GM12878 (cell line): ENCODE data around the gene C20orf144. TPM values are rescaled to one million over a fixed set of nuclear protein-coding genes. Genes with fewer than 3 reads are reported as not detected.

Experiments used
- BHLHE40 ChIP-seq, 2 experiments: fragments of 450-650 bp in 1 of 2; IDR thresholded peaks; 2 replicates each; pipeline ENCODE4 v1.6.1; 2011 to 2017; ENCODE audit warnings: low read depth in 2 of 2, borderline replicate concordance in 1 of 2, improper control_type of control experiment in 1 of 2, low read length in 1 of 2, mild to moderate bottlenecking in 1 of 2
- CBX3 ChIP-seq: fragments of 200-600 bp; sonication (generic); IDR thresholded peaks from 2 replicates; pipeline ENCODE4 v1.6.1; 2016; ENCODE audit warnings: low read depth, borderline replicate concordance
- EED ChIP-seq: sonication (generic); IDR thresholded peaks from 2 replicates; pipeline ENCODE4 v1.6.1; 2016; ENCODE audit warnings: antibody characterized with exemption, low read depth
- FOXK2 ChIP-seq: fragments of 450-650 bp; IDR thresholded peaks from 2 replicates; pipeline ENCODE4 v1.6.1; 2017; ENCODE audit warnings: mild to moderate bottlenecking, moderate library complexity
- MYB ChIP-seq: fragments of 150-350 bp; IDR thresholded peaks from 2 replicates; pipeline ENCODE4 v1.6.1; 2014; ENCODE audit warnings: mild to moderate bottlenecking, low read depth, low read length, borderline replicate concordance
- NFYB ChIP-seq: IDR thresholded peaks from 2 replicates; pipeline ENCODE4 v1.6.1; 2011; ENCODE audit warnings: low read depth, mild to moderate bottlenecking, low read length, improper control_type of control experiment, moderate library complexity; ENCODE audit not compliant: insufficient read depth
- PAX5 ChIP-seq: IDR thresholded peaks from 2 replicates; pipeline ENCODE4 v1.6.1; 2011; ENCODE audit warnings: low read depth, low read length, borderline replicate concordance
- RUNX3 ChIP-seq: IDR thresholded peaks from 2 replicates; pipeline ENCODE4 v1.6.1; 2012; ENCODE audit warnings: low read length, inconsistent platforms
- SMAD5 ChIP-seq: IDR thresholded peaks from 2 replicates; pipeline ENCODE4 v1.6.1; 2016; ENCODE audit warnings: antibody characterized with exemption, low read depth
- STAT1 ChIP-seq: fragments of 450-650 bp; conservative IDR thresholded peaks from 2 replicates; pipeline ENCODE4 v1.6.1; 2014; ENCODE audit warnings: antibody characterized with exemption, mild to moderate bottlenecking
- YY1 ChIP-seq: IDR thresholded peaks from 2 replicates; pipeline ENCODE4 v1.6.1; 2011; ENCODE audit warnings: low read depth, mild to moderate bottlenecking, low read length
- polyA plus RNA-seq, 11 experiments: library from polyadenylated mRNA; depleted of rRNA in 4 of 11; unstranded in 6 of 11; stranded (reverse) in 5 of 11; fragments of >200 nt; fragmentation: Nextera tagmentation in 4 of 11; fragmentation: Illumina TruSeq in 1 of 11; extraction: Ambion mirVana in 4 of 11; extraction: Trizol in 1 of 11; gene quantifications; 1 replicate in 1 of 11; 2 replicates in 10 of 11; pipeline versions ENCODE4 v1.2.1 to v1.2.3, GENCODE V29; 2011 to 2016; ENCODE audit warnings: inconsistent platforms in 2 of 11, missing spikeins in 2 of 11, low read depth in 1 of 11
- total RNA-seq, 4 experiments: library from RNA; depleted of rRNA in 3 of 4; stranded (reverse); fragments of >200 nt in 3 of 4; fragmentation: Illumina TruSeq in 1 of 4; extraction: Trizol in 1 of 4; gene quantifications; 2 replicates each; pipeline versions ENCODE4 v1.2.1 to v1.2.3, GENCODE V29; 2013 to 2021
- TF ChIP-seq, protein P1 (sequence below): IDR thresholded peaks from 2 replicates; pipeline ENCODE4 v1.6.1; 2011; ENCODE audit warnings: borderline replicate concordance, low read depth, mild to moderate bottlenecking, moderate library complexity, low read length; ENCODE audit not compliant: insufficient read depth, poor library complexity, severe bottlenecking
- TF ChIP-seq, protein P2 (sequence below): IDR thresholded peaks from 2 replicates; pipeline ENCODE4 v1.6.1; 2012; ENCODE audit warnings: low read depth, low read length, improper control_type of control experiment

C20orf144 gene
- total and polyA plus RNA-seq, 10 of the 15 experiments (the other 5 are each of a cell fraction or from before 2014, with no cell fraction given), result 0.04 to 0.62 (median 0.23) TPM; not detected in 2

DNA sequence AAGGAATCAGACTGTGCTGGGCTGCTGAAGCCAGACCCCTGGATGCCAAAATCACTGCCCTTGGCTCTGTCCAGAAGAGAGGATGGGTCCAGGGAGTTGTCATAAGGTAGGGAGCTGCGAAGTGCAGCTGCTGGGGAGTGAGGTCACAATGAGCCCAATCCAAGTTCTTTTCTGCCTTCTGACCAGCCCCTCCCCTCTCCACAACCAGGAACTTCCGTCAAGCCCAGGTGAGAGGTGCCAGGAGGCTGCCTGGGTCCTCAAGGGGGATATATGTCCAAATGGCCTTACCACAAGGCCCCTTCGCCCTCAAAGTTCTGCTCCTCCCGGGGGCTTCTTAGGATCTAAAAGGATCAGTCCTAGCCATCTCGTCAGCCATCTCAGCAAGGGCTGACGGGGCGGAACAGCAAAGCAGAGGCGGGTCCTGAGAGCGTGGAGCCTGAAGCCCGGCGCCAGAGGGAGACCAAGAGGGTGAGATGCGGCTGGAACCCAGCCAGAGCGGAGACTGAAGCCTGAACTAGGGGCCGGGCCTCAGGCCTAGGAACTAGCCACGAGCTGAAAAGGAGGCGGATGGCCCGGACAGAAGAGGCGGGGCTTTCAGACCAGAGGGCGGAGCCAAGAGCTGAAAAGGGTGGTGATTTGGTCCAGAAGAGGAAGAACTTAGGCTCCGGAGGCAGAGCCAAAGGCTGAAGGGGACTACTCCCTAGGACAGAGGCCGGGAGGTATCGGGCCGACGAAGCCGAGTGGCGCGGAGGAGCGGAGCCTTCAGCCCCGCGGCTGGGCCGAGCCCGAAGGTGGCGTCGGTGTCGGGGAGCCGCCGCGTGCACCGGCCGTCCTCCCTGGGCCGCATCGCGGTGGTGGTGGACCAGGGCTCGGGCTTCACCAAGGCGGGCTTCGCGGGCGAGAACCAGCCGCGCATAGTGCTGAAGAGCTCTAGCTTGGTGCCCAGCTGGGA, 4.4 kb downstream of the C20orf144 start, which contains the start of gene ACTL10 (continued):
- TF ChIP-seq EED (peak; percentile 60), STAT1 (no peak), MYB (no peak), NFYB (no peak), FOXK2 (no peak), PAX5 (no peak), SMAD5 (no peak; the same call in 1 of the 2 replicates), RUNX3 (no peak; the same call in none of the 2 replicates), BHLHE40 (IDR thresholded peaks at IDR 0.05; ENCODE audit: borderline replicate concordance in 1 of 2, low read depth in 2 of 2, low read length in 1 of 2) (0 out of 4 replicates have a peak, but pooled peaks of 1 of the 2 experiments have one; percentile 23), YY1 (0 out of 2 replicates have a peak, but pooled peaks have one; percentile 14), CBX3 (no peak)
- TF ChIP-seq, protein P1, sequence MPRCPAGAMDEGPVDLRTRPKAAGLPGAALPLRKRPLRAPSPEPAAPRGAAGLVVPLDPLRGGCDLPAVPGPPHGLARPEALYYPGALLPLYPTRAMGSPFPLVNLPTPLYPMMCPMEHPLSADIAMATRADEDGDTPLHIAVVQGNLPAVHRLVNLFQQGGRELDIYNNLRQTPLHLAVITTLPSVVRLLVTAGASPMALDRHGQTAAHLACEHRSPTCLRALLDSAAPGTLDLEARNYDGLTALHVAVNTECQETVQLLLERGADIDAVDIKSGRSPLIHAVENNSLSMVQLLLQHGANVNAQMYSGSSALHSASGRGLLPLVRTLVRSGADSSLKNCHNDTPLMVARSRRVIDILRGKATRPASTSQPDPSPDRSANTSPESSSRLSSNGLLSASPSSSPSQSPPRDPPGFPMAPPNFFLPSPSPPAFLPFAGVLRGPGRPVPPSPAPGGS, result peak; percentile 14
- TF ChIP-seq, protein P2, sequence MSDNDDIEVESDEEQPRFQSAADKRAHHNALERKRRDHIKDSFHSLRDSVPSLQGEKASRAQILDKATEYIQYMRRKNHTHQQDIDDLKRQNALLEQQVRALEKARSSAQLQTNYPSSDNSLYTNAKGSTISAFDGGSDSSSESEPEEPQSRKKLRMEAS, result peak; percentile 70
- TF ChIP-seq, all 136 proteins: peak for 25
